ENCODE results near the gene CYB561.

DNA sequence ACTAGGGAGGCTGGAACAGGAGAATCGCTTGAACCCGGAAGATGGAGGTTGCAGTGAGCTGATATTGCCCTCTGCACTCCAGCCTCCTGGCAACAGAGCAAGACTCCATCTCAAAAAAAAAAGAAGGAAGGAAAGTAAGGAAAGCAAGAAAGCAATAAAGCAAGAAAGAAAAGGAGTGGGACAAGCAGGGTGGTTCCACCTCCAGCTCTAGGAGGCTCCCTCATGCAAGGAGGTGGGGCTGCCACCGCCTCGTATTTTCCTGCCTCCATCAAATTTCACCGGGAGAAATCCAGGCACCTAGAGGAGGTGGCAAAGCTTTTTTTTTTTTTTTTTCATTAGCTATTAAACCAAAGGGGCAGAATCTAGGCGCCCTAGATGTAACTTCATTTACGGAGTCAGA, 1.0 kb downstream of the CYB561 start:
- TF ChIP-seq EZH2 (IDR thresholded peaks at IDR 0.05; ENCODE audit: insufficient read depth, poor library complexity, severe bottlenecking): no peak
- TF ChIP-seq EZH2phosphoT487 (IDR thresholded peaks at IDR 0.05; ENCODE audit: insufficient read depth, low read depth): no peak

All from GM23248 (cell line).